ENCODE results near the gene MSH6.

The MSH6 gene

DNA sequence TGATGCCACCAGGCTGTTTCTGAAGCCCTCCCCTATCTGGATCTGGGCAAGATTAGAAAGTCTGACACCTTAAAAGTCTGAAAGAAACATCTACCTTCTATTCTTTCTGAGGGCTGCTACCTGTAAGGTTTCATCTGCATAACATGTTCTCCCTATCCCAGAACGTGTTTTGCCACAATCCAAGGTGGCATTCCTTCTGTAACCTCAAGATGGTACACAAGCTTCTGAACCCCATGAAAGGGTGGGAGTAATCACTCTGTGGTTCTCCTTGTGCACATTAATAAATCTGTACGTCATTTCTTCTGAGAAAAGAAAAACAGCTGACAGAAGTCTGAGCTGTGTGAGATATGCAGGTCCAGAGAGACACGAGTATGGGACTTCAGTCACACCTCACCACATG, 41.8 kb upstream of the MSH6 start:
- TF ChIP-seq, protein P1, sequence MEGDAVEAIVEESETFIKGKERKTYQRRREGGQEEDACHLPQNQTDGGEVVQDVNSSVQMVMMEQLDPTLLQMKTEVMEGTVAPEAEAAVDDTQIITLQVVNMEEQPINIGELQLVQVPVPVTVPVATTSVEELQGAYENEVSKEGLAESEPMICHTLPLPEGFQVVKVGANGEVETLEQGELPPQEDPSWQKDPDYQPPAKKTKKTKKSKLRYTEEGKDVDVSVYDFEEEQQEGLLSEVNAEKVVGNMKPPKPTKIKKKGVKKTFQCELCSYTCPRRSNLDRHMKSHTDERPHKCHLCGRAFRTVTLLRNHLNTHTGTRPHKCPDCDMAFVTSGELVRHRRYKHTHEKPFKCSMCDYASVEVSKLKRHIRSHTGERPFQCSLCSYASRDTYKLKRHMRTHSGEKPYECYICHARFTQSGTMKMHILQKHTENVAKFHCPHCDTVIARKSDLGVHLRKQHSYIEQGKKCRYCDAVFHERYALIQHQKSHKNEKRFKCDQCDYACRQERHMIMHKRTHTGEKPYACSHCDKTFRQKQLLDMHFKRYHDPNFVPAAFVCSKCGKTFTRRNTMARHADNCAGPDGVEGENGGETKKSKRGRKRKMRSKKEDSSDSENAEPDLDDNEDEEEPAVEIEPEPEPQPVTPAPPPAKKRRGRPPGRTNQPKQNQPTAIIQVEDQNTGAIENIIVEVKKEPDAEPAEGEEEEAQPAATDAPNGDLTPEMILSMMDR (conservative IDR thresholded peaks at IDR 0.05; ENCODE audit: low read depth, low read length): no peak
- no peak for DNase-seq (ENCODE audit: low read depth)
- H3K4me3 ChIP-seq (ENCODE audit: low read depth, low read length): no peak overlapping the region

DNA sequence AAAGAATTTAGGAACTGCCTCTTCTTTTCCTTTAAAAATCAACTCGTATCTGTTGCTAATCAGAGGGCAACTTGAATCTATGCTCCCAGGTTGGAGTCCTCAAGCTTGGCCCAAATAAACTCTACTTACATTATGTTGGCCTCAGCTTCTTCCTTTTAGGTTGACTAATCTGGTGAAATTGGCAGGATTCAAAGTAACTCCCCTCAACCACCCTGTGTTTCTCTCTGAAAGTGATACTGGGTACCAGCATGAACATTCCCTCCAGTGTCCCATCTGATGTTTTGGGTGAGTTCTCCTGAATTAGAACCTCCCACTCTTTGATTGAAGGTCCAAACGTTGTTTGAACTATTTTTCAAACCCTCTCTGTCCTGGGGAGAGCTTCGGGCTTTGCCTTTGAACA, 41.3 kb upstream of the MSH6 start:
- H3K4me3 ChIP-seq (ENCODE audit: low read depth, low read length): no peak overlapping the region
- no peak for DNase-seq (ENCODE audit: low read depth)
- TF ChIP-seq, protein P1 (conservative IDR thresholded peaks at IDR 0.05; ENCODE audit: low read depth, low read length): no peak

DNA sequence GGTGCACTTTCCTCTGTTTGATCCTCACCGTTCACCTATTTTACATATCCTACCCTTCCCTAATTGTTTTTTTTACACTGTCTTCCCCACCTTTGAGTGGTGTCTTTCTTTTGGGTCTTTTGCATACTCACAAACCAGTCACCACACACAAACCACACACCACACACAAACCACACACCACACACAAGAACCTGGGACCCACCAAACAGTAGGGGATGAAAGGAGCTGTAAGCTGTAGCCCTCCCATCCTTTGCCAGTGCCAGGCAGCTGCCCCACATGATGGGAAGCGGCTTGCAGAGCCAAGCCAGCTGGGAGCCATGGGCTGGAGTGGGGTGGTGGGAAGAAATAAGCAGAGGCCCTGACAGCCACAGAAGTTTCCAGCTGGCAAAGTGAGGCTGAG, 38.9 kb upstream of the MSH6 start:
- no peak for DNase-seq (ENCODE audit: low read depth)
- no peak overlapping the region for H3K4me3 ChIP-seq (ENCODE audit: low read depth, low read length)
- TF ChIP-seq, protein P1 (conservative IDR thresholded peaks at IDR 0.05; ENCODE audit: low read depth, low read length): no peak

DNA sequence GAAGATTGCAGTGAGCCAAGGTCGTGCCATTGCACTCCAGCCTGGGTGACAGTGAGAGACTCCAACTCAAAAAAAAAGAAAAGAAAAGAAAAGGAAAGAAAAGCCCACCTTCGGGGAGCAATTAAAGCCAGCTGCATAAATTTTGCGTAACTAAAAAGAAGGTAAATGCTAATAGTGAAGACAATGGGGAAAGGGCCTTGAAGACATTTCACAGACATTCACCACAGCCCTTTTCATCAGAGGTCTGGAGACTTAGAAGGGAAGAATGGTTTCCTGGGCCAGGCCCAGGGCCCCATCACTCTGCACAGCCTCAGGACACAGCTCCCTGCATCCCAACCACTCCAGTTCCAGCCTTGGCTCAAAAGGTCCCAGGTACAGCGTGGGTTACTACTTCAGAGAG, 35.1 kb upstream of the MSH6 start:
- DNase-seq (ENCODE audit: low read depth): no peak
- H3K4me3 ChIP-seq (ENCODE audit: low read depth, low read length): no peak overlapping the region
- TF ChIP-seq, protein P1 (conservative IDR thresholded peaks at IDR 0.05; ENCODE audit: low read depth, low read length): no peak

DNA sequence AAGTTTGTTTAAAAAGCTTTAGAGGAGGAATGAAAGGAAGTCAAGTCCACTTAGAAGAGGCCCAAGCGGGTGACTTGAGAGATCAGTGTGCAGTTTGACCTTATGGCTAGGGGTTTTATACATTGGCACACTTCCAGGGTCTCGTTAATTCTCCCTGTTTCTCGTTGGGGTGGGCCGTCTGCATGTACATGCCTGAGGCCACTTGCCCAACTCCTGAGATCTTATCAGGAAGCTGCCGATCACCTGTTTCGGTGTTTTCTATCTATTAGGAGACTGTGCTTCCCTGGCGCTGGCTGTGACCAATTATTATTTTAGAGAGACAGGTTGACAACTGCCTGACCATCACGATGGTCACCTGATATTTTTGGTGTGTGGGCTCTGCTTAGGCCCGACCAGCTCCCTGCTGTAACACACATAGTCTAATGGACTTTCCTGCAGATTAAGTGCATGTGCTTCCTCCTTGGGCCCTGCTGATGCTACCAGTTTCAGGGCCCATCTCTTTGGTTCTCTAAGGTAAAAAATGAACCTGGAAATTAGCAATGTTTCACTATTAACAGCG, 31.0 kb upstream of the MSH6 start:
- no peak overlapping the region for H3K4me3 ChIP-seq (ENCODE audit: low read depth, low read length)
- TF ChIP-seq, protein P1 (conservative IDR thresholded peaks at IDR 0.05; ENCODE audit: low read depth, low read length): no peak
- DNase-seq (ENCODE audit: low read depth): peak; percentile 38

DNA sequence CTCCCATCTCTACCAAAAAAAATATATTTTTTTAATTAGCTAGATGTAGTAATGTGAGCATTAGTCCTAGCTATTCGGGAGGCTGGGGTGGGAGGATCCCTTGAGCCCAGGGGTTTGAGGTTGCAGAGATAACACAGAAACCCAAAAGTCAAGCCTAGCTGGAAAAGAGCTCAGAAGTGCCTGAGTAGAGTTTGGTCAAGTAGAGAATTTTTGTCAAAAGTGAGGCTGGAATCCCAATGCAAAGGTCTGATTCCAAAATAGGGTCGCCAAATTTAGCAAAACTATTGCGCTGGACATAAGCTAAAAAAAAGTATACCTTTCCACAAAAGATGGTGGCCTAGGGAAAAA, 15.5 kb upstream of the MSH6 start:
- TF ChIP-seq, protein P1 (conservative IDR thresholded peaks at IDR 0.05; ENCODE audit: low read depth, low read length): no peak
- no peak overlapping the region for H3K4me3 ChIP-seq (ENCODE audit: low read depth, low read length)
- DNase-seq (ENCODE audit: low read depth): no peak

DNA sequence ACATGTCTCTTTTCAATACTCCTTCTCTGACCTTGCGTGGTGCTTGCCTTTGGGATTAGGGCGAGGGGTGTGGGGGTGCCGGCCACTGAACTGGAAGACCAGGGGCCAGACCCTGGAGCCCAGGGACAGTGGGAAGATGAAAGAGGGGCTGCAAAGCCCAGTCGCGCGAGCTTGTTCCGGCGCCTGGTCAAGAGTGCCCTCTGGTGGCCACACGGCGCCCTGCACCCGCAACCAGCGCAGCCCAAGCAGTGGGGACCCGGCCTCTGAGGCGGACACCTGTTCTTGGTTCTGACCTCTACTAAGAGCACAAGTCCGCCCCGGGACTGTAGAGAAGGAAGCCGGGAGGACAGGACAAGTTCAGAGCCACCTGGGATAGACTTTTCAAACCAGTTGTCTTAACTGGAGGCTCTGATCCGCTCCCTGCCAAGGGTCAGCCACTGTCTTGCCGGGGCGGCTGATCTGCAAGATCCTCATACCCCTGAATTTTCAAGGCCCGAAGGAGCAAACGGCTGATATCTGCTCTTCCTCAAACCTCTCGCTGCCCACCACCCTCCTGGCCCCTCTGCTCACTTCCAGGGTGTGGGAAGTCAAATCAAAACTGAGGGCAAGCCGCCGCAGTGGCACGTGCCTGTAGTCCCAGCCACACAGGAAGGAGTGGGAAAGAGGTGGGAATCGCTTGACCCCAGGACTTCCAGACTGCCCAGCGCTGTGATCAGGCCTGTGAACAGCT, 14.9 kb upstream of the MSH6 start:
- H3K4me3 ChIP-seq (ENCODE audit: low read depth, low read length): peak overlapping the region; percentile 38
- TF ChIP-seq, protein P1 (conservative IDR thresholded peaks at IDR 0.05; ENCODE audit: low read depth, low read length): peak; percentile 98
- DNase-seq (ENCODE audit: low read depth): peak; percentile 63

Data from choroid plexus epithelial cell (primary cell).